ENCODE results near the gene ZFPL1. TPM values are rescaled to one million over a fixed set of nuclear protein-coding genes. Genes with fewer than 3 reads are reported as not detected.
A peak's percentile ranks its signal among the peaks of the same experiment; 100 is the strongest.

Gene ZFPL1
- polyA plus RNA-seq, 12 donors, result 17.1 to 37.9 (median 21.0) TPM; not detected in 1

- DNase-seq, result no peak
These were observed 44.4 kb downstream of the ZFPL1 start for GRCh38 chr11:65128182-65129145.

GRCh38 chr11:65129649-65130441 lies 45.8 kb downstream of the ZFPL1 start:
- no peak for DNase-seq

- DNase-seq, result no peak
These were observed 46.8 kb downstream of the ZFPL1 start for GRCh38 chr11:65130631-65131416.

GRCh38 chr11:65131417-65131776 lies 47.4 kb downstream of the ZFPL1 start:
- DNase-seq, result no peak

- no peak for DNase-seq
These were observed 47.8 kb downstream of the ZFPL1 start for GRCh38 chr11:65131895-65132237.

GRCh38 chr11:65132238-65132987 lies 48.4 kb downstream of the ZFPL1 start:
- no peak for DNase-seq

GRCh38 chr11:65132988-65133700 lies 49.1 kb downstream of the ZFPL1 start:
- DNase-seq, result no peak

GRCh38 chr11:65133724-65134123 lies 49.7 kb downstream of the ZFPL1 start:
- DNase-seq, result peak; percentile 89

- DNase-seq, result peak; percentile 95
These were observed 50.4 kb downstream of the ZFPL1 start, which contains the start of gene SYVN1 for GRCh38 chr11:65134240-65134951. SYVN1 (minus strand) TSS chr11:65134519; CDS start chr11:65133601, 918 bp downstream.

GRCh38 chr11:65134952-65135632 lies 51.1 kb downstream of the ZFPL1 start:
- DNase-seq, result peak; percentile 93

- DNase-seq, result no peak
These were observed 51.7 kb downstream of the ZFPL1 start for GRCh38 chr11:65135633-65136145.

- DNase-seq, result no peak
These were observed 52.6 kb downstream of the ZFPL1 start for GRCh38 chr11:65136515-65137096.

Other genes starting within 250 kb of the ZFPL1 start
- 1 to 10 TPM in 5 of 12 donors, under 1 TPM in 6, not detected in 1; 0.40 to 8.6 (median 0.84) TPM for gene CDC42BPG, start 239.6 kb upstream of the ZFPL1 start, polyA plus RNA-seq (ENCODE audit: insufficient read length in 12 of 12)
- gene EHD1, start 205.6 kb upstream of the ZFPL1 start, polyA plus RNA-seq (ENCODE audit: insufficient read length in 12 of 12), result 100 to 1,000 TPM in 5 of 12 donors, 10 to 100 TPM in 7; 64.6 to 363 (median 85.9) TPM
- 10 to 100 TPM in 6 of 12 donors, 1 to 10 TPM in 5, not detected in 1; 7.9 to 25.2 (median 10.0) TPM for gene ATG2A, start 167.0 kb upstream of the ZFPL1 start, polyA plus RNA-seq (ENCODE audit: insufficient read length in 12 of 12)
- gene PPP2R5B, start 159.5 kb upstream of the ZFPL1 start, polyA plus RNA-seq (ENCODE audit: insufficient read length in 12 of 12), result 10 to 100 TPM in 9 of 12 donors, 1 to 10 TPM in 2, not detected in 1; 9.6 to 14.2 (median 12.3) TPM
- under 1 TPM in 2 of 12 donors, not detected in 10; 0.30 to 0.39 TPM for gene GPHA2, start 148.3 kb upstream of the ZFPL1 start, polyA plus RNA-seq (ENCODE audit: insufficient read length in 12 of 12)
- gene MAJIN, start 112.1 kb upstream of the ZFPL1 start, polyA plus RNA-seq (ENCODE audit: insufficient read length in 12 of 12), result not detected
- gene BATF2, start 87.3 kb upstream of the ZFPL1 start, polyA plus RNA-seq (ENCODE audit: insufficient read length in 12 of 12), result 1 to 10 TPM in 3 of 12 donors, under 1 TPM in 7, not detected in 2; 0.40 to 1.3 (median 0.79) TPM
- gene ARL2, start 70.1 kb upstream of the ZFPL1 start, polyA plus RNA-seq (ENCODE audit: insufficient read length in 12 of 12), result 100 to 1,000 TPM in 1 of 12 donors, 10 to 100 TPM in 10, not detected in 1; 59.8 to 130 (median 72.3) TPM
- 10 to 100 TPM in 11 of 12 donors, not detected in 1; 16.1 to 28.5 (median 20.4) TPM for gene SNX15, start 56.8 kb upstream of the ZFPL1 start, polyA plus RNA-seq (ENCODE audit: insufficient read length in 12 of 12)
- gene SAC3D1, start 43.0 kb upstream of the ZFPL1 start, polyA plus RNA-seq (ENCODE audit: insufficient read length in 12 of 12), result 10 to 100 TPM in 6 of 12 donors, 1 to 10 TPM in 5, not detected in 1; 7.7 to 19.5 (median 10.4) TPM
- 10 to 100 TPM in 2 of 12 donors, 1 to 10 TPM in 9, not detected in 1; 5.1 to 26.1 (median 7.8) TPM for gene NAALADL1, start 25.7 kb upstream of the ZFPL1 start, polyA plus RNA-seq (ENCODE audit: insufficient read length in 12 of 12)
- gene CDCA5, start 182 bp upstream of the ZFPL1 start, polyA plus RNA-seq (ENCODE audit: insufficient read length in 12 of 12), result 10 to 100 TPM in 6 of 12 donors, 1 to 10 TPM in 5, not detected in 1; 7.1 to 15.8 (median 11.0) TPM
- gene VPS51, start 12.0 kb downstream of the ZFPL1 start, polyA plus RNA-seq (ENCODE audit: insufficient read length in 12 of 12), result 100 to 1,000 TPM in 4 of 12 donors, 10 to 100 TPM in 7, not detected in 1; 83.5 to 141 (median 95.8) TPM
- 10 to 100 TPM in 7 of 12 donors, 1 to 10 TPM in 4, not detected in 1; 6.1 to 59.2 (median 11.3) TPM for gene TM7SF2, start 27.6 kb downstream of the ZFPL1 start, polyA plus RNA-seq (ENCODE audit: insufficient read length in 12 of 12)
- gene ZNHIT2, start 33.5 kb downstream of the ZFPL1 start, polyA plus RNA-seq (ENCODE audit: insufficient read length in 12 of 12), result 1 to 10 TPM in 10 of 12 donors, not detected in 2; 2.6 to 6.6 (median 3.7) TPM
- gene FAU, start 37.9 kb downstream of the ZFPL1 start, polyA plus RNA-seq (ENCODE audit: insufficient read length in 12 of 12), result 100 to 1,000 TPM in 11 of 12 donors, not detected in 1; 680 to 974 (median 806) TPM
- 10 to 100 TPM in 11 of 12 donors, not detected in 1; 22.3 to 45.7 (median 25.1) TPM for gene MRPL49, start 38.1 kb downstream of the ZFPL1 start, polyA plus RNA-seq (ENCODE audit: insufficient read length in 12 of 12)
- 10 to 100 TPM in 11 of 12 donors, not detected in 1; 36.7 to 53.3 (median 45.5) TPM for gene SYVN1, start 50.3 kb downstream of the ZFPL1 start, polyA plus RNA-seq (ENCODE audit: insufficient read length in 12 of 12)
- gene SPDYC, start 86.0 kb downstream of the ZFPL1 start, polyA plus RNA-seq (ENCODE audit: insufficient read length in 12 of 12), result under 1 TPM in 1 of 12 donors, not detected in 11; 0.17 TPM
- gene CAPN1, start 97.7 kb downstream of the ZFPL1 start, polyA plus RNA-seq (ENCODE audit: insufficient read length in 12 of 12), result 100 to 1,000 TPM in 2 of 12 donors, 10 to 100 TPM in 9, not detected in 1; 64.7 to 140 (median 73.6) TPM
- gene POLA2, start 177.7 kb downstream of the ZFPL1 start, polyA plus RNA-seq (ENCODE audit: insufficient read length in 12 of 12), result 10 to 100 TPM in 11 of 12 donors, not detected in 1; 30.7 to 52.6 (median 39.3) TPM
- gene CDC42EP2, start 230.6 kb downstream of the ZFPL1 start, polyA plus RNA-seq (ENCODE audit: insufficient read length in 12 of 12), result 10 to 100 TPM in 11 of 12 donors, not detected in 1; 19.6 to 38.6 (median 27.5) TPM
- 10 to 100 TPM in 11 of 12 donors, not detected in 1; 40.1 to 70.2 (median 51.2) TPM for gene DPF2, start 249.6 kb downstream of the ZFPL1 start, polyA plus RNA-seq (ENCODE audit: insufficient read length in 12 of 12)